ENCODE data around the gene MUL1.

- TF ChIP-seq EZH2phosphoT487 (conservative IDR thresholded peaks at IDR 0.05; ENCODE audit: low read length) (no peak), CTCF (IDR thresholded peaks at IDR 0.05; ENCODE audit: insufficient read depth, low read length, poor library complexity, severe bottlenecking) (no peak)
Measured at GRCh38 chr1:20466273-20466672, 41.7 kb downstream of the MUL1 start.
